T1000 (cell line): ENCODE results near the gene IL1RL2.

ENCODE experiments used
- DNase-seq: peaks from one replicate; lab custom pipeline; 2025; ENCODE audit warnings: mixed read lengths; lab: John Stamatoyannopoulos, UW

The IL1RL2 gene

DNA sequence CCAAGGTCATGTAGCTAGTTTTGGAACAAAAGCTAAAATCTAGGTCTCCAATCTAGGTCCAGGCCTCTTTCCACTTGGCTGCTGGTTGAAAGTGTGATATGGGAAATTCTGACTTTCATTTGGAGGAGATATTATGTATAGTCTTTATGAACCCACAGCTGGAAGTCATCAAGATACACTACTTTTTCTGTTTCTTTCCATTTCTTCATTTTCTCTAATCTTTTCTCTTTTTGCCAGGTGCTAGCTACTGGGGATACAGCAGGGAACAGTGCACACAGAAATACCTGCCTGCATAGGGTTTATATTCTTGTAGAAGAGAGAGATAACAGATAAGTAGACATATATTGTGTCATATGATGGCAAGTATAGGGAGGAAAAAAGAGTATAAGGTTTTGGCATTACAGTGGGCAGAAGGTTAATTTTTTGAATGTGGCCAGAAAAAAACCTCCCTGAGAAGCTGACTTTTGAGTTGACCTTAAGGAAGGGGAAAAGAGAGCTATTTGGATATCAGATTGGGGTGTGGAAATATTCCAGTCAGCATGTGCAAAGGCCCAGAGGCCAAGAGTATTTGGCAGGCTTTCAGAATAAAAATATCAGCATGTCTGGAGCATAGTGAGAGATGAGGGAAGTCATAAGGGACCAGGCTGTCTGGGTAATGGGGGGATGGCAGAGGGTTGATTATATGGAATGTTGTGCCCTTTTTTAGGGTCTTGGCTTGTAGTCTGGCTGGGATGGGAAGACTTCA lies 28.6 kb upstream of the IL1RL2 start:
- no peak for DNase-seq

DNA sequence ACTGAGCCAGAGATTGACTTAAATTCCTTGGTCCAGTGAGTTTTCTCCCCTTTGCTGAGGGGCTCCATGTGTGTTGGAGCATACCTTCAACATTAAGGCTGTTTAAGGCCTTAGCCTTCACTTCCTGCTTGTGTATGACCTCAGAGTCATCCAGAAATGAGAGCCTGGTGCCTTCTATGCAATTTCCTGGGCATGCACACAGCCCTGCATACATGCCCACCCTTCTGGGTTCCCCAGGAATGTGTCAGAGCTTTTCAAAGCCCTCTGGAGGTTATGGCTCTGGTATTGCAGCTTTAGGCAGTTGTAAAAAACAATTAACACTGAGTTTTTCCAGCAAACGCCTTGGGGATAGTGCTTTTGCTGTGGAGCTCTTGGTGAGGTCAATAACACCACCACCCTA lies 27.5 kb upstream of the IL1RL2 start:
- DNase-seq = no peak

DNA sequence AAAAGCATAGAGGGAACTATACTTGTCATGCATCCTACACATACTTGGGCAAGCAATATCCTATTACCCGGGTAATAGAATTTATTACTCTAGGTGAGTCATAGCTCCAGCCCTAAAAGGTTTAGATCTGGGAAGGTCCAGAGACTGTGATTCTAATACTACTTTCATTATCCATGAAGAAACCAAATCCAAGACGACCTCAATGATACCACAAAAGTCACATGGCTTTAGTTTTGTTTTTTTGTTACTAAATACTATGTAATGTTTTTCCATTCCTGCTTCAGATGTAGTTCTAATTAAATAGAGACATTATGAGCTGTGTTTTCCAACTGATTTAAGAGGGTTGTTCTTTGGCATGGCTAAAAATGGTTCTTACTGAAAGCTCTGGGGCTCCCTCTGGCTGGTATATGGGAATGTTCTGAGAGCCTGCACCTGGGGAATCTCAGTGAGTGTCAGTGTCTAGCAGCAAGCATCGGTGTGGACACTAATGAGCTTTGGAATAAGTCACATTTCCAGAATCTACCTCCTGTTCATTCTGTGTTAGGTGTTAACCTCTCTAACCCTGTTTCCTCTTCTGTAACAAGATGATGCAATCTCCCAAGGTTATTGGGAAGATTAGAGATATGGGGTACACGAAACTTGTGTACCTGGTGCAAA lies 20.5 kb upstream of the IL1RL2 start:
- peak; percentile 1 for DNase-seq

DNA sequence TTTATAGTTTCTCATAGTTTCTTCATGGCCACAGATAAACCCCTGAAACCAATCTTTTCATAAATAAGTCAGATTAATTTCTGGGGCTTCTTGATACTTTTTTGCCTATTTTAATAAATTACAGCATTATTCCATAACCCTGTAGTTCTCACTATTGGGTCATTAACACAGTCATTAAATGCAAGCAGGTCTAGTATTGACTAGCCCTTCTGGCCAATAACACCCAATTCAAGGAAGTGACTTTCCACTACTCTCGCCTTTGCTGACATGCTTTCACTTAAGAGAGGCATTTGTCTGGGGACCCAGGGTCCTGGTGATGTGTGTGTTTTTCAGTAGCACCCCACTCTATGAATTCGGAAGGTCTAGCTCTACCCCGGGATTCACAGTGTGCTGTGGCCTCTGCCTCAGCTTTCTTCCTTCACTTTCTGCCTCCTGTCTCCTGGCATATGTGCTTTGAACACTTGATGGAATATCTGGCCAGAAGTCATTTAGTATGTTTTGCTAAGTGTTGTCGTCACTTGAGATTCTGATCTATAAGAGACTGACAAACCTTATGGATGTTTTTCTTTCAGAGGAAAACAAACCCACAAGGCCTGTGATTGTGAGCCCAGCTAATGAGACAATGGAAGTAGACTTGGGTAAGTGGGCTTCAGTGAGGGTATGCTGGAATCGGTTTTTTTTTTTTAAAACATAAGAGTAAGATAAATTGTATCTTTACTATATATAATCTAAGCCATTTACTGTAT lies 18.6 kb upstream of the IL1RL2 start:
- no peak for DNase-seq

DNA sequence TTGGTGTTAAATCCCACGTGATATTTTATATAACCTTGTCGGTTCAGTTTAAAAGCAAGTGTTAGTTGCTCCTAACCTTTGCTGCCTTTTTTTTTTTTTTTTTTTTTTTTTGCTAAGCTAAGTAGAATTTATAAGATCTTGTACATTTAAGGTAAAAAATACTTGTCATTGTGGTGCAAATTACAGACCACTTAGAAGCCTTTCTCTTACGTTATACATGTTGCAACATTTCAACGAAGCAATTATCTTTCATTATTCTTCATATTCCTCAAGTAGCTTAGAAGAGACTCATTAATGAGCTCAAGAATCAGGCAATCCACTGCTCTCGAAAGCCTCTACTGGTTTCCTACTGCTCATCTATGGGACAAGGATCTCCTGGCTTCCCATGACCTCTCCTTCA lies 14.9 kb upstream of the IL1RL2 start:
- DNase-seq = no peak

DNA sequence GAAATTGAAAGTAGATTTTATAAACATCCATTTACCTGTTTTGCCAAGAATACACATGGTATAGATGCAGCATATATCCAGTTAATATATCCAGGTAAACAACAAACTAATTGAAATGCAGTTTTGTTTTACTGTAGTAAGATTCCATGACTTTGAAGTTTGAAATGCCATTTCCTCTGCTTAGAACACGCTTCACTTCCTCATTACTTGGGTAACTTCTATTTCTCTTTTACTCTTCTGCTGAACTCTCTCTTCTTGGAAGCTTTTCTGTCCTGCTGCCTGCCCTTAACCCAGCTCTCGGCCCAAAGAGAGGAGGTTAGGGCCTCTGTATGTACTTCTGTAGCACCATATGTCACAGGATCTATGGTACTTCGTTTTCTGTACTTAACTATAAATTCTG lies 14.1 kb upstream of the IL1RL2 start:
- DNase-seq = no peak

DNA sequence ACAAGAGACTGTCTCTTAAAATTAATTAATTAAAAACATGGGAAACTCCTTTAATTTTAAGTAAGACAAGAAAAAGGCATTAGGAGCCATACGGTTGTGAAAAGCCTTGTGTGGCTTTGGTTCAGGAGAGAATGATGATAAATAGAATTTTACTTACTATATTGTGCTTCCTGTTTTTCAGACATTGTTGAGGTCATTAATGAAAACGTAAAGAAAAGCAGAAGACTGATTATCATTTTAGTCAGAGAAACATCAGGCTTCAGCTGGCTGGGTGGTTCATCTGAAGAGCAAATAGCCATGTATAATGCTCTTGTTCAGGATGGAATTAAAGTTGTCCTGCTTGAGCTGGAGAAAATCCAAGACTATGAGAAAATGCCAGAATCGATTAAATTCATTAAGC lies 10.7 kb upstream of the IL1RL2 start:
- no peak for DNase-seq

DNA sequence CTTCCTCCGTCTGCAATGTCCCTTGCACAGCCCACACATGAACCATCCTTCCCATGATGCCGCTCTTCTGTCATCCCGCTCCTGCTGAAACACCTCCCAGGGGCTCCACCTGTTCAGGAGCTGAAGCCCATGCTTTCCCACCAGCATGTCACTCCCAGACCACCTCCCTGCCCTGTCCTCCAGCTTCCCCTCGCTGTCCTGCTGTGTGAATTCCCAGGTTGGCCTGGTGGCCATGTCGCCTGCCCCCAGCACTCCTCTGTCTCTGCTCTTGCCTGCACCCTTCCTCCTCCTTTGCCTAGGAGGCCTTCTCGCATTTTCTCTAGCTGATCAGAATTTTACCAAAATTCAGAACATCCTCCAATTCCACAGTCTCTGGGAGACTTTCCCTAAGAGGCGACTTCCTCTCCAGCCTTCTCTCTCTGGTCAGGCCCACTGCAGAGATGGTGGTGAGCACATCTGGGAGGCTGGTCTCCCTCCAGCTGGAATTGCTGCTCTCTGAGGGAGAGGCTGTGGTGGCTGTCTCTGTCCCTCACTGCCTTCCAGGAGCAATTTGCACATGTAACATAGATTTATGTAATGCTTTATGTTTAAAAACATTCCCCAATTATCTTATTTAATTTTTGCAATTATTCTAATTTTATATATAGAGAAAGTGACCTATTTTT lies 8.9 kb upstream of the IL1RL2 start:
- no peak for DNase-seq

DNA sequence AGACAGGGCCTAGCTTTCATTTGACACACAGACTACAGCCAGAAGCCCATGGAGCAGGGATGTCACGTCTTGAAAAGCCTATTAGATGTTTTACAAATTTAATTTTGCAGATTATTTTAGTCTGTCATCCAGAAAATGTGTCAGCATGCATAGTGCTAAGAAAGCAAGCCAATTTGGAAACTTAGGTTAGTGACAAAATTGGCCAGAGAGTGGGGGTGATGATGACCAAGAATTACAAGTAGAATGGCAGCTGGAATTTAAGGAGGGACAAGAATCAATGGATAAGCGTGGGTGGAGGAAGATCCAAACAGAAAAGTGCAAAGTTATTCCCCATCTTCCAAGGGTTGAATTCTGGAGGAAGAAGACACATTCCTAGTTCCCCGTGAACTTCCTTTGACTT lies 7.8 kb upstream of the IL1RL2 start:
- no peak for DNase-seq

DNA sequence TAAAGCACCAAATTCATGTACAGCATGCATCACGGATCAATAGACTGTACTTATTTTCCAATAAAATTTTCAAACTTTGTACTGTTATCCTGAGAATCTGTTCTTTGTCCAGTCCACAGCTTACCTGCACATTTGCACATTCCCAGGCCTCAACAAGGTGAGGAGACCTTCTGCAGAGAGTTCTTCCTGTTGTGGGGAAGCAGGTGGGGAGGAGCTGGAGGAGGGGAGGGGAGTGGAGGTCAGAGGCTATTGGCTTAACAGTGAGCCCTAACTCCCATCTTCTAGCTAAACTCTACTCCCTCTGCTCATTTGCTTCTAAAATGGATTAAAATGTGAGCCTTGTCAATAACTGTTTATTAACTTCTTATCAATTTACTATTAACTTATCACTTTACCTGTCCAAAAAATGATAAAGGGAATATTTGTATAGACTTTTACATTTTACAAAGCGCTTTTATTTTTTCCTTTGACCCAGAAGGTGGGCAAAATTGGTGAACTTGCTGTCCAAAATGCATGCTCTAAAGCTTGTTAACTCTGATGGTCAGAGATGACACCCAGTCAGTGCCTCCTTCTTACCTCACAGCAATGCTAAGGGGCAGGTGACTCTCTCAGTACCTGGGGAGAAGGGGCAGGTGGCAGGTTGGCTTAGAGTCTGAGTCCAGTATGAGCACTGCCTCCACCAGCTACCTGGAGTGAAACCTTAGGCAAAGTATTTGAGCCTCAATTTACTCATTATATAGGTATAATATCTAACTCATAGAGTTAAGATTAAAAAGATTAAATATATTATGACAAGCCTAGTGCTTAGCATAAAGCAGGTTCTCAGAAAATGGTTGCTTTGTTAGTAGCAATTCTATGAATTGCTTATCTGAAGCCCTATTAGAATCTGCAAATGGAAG lies 6.8 kb upstream of the IL1RL2 start:
- no peak for DNase-seq

DNA sequence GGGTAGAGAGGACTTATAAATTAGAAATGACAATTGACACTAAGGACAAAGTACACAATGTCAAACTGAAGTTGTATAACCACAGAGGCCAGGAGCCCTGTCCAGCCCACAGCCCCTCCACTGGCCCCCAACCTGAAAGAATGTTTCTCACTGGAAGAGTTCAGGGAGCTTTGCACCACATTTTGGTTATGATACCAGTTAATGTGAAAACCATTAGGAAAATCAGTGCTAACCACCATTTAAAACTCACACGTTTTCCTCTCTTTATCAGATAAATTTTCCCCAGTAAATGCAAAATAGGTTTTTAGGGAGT lies 6.2 kb upstream of the IL1RL2 start:
- no peak for DNase-seq

DNA sequence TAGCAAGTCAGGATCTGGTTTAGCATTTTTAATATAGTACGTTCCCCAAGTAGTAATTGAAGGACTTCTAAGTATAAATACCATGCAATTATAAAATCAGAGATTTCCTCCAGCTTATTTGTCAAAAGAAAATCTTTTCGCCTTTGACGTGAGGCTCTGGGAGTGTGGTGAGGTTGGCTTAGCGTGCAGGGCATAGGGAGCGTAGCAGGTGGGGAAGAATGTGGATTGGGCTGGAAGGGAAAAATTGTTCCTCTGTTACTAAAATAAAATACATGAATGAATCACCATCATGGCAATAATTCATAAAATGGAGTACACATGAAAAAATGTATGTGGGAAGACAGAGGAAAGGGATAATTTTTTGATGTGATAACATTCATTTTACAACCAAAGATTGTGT lies 5.4 kb upstream of the IL1RL2 start:
- DNase-seq = no peak

DNA sequence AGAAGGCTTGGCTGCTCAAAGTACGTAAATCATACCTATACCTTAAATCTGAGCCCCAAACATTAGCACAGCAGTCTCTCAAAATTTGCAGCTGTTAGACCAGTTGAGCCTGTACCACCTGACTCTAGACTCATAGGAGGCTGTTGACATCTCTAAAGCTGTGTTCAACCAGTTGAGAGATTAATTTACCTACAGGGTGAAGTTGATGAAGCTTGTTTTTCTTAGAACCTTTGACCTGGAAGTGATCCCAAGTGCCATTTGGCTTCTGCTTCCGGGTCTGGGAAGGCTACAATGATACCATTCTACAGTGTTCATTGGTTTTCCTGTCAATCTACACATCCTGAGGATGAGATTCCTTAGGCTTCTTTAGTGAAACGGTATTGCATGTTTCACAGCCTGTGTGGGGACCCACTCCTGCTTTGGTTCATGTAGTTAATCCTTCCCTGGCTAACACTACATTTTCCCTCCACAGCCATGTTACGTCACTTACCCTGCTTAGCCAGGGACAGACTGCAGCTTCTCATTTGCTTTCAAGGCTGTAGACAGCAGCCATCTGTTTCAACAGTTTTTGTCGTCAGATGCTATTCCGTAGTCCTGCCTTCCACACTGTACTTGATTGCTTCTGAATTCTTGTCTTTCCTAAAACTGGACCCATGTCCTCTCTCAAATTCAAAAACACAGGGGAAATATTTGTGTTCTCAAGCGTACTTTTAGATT lies 4.7 kb upstream of the IL1RL2 start:
- DNase-seq = no peak

DNA sequence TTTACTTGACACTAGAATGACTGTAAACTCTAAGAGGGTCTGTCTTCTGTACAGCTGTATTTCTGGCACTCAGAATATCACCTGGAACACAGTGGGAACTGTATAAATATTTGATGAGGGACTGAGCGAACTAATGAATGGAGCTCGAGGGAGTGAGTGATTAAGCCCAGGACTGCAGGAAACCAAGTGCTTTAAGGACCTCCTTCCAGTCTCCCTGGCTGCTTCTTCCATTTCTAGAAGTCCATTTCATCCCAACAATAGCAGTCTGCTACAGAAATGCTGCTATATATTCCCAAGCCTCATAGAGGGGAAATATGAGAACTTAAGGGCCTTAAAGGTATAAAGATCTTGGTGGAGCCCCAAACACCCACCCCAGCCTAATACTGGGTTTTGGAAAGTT lies 2.8 kb upstream of the IL1RL2 start:
- no peak for DNase-seq

DNA sequence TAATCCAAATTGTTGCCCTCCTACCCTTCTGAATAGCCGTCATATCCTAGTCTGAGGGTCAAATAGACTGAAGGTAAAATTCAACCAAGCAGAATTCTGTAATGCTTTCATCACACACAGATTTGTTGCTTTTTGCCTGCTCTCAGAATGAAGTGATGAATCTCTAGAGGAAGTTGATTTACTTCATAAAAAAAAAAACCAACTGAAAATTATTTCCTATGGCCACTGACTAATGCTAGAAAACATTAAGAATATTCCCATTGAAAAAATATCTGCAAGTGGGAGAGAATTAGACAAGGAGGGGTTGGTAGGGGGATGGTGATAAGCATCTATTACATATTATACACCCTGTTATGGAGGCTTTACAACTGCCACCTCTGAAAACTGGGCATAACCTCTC lies 2.3 kb upstream of the IL1RL2 start:
- DNase-seq = no peak

DNA sequence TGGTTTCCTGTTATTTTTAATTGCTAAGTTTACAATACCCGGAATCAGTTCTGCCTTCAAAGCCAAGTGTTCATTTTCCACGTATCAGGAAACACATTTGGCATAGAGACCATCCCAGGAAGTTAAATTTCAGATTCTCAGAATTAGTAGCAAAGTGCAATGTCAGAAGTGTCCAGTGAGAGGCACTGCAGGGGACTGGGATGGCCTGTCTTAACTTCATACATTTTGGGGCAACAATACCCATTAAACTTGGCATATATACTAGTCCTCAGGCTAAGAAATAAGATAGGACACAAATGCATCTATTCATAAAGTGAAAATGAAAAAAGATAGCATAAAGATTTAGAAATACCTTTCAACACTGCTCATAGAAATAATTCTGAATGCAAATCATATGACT lies 1.5 kb upstream of the IL1RL2 start:
- DNase-seq = no peak

DNA sequence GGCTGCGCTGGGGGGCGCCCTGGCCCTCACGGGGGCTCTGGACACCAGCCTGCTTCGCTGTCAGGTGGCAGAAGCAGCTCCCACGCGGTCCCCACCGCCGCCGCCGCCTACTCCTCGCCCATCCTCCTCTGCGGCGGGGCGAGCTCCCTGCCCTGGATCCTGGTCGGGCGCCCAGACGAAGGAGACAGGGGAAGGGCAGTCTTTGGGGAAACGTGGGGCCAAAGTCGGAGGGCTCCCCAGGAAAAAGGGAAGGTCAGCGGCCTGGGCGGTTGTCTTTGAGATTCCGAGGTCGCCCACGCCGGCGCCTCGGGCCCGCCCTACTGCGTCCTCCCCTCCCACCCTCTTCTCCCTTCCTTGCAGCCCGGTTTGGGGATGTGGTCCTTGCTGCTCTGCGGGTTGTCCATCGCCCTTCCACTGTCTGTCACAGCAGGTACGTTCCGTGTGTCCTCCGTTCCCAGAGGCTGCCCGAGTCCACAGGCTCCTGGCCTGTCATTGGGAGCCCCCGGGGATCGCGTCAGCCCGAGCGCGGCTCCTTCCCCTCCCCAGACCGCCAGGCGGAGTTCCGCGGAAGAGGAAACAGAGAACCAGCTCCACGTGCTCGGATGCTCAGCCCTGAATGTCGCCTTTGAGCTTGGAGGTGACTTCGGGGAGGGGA lies 800 bp downstream of the IL1RL2 start:
- no peak for DNase-seq

DNA sequence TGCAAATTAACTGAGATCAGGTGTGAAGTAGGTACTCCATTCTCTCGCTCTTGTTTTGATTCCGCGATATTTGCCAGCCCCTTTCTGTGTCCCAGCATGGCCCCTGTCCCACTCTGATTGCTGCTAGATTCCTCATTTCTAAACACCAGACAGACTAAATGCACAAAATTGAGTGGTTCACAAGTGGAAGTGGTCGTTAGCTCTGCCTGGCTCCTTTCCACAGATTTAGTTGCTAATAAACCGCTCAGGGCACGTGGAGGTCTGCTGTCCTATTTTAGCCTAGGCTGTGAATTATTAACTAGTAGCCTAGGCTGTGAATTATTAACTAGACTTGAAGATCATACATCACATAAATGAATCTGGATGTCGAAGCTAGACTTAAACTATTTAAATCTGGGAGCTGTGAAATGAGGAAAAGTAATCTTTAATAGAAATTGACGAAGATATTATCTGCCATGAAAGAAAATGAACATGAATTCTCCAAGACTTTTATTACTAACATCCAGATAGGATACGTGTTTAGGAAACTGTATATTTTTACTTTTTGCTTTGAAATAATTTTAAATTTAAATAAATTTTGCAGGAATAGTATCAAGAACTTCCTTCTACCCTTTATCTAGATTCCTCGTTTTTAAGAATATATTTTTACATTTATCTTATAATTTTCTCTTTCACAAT lies 3.7 kb downstream of the IL1RL2 start:
- DNase-seq = no peak

DNA sequence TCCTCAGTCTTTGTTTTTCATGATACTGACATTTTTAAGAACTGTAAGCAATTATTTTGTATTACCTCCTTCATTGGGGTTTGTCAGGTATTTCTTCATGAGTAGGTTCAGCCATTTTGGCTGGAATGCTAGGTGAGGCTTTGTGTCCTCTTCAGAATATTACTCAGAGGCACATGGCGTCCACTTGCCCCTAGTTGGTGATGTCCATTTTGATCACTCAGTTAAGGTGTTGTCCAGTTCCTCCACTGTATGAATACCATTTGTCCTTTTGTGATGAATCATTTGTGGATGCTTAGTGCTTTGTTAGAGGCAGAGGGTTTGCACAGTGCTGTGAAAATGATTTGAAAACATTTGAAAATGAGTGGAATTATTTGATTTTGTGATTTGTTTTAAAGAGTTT lies 4.7 kb downstream of the IL1RL2 start:
- DNase-seq = no peak

DNA sequence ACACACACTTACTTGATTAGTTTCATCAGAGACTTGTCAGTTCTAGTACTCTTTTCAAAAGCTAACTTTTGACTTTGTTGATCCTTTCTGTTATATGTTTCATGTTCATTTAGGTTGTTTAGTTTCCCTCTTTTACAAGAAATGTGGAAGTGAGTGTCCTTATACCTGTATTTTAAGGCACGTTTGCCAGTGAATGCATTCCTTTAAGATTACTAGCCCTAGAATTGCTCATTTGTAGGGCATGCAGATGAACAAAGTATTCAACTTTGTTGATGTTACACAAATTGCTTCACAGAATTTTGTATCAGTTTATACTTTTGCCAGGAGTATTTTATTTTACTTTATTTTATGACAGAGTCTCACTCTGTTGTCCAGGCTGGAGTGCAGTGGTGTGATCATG lies 6.3 kb downstream of the IL1RL2 start:
- no peak for DNase-seq
